K562 (cell line): ENCODE results near the gene GHRL. TPM values are rescaled to one million over a fixed set of nuclear protein-coding genes. Genes with fewer than 3 reads are reported as not detected.

ENCODE experiments used
- ATAC-seq: fragments of 200-7000 bp; cut with Tn5 transposase; 3 replicates; pipeline ENCODE4 v1.9.1; 2020; ENCODE audit warnings: moderate library complexity
- BruUV-seq: library from RNA; stranded (reverse); fragments of 400-500 nt; replicated peaks from 2 replicates; lab custom pipeline; 2021; lab: Mats Ljungman, UMichigan
- CTCF ChIA-PET: fragments of 300-600 bp; formaldehyde crosslinking; extraction: SDS; loops from one replicate; lab custom pipeline; 2021; ENCODE audit warnings: low intra/inter-chr PET ratio; lab: Yijun Ruan, JAX
- POLR2A ChIA-PET: fragments of 300-600, 350-650 bp; sonication (Branson Sonifier 250); formaldehyde crosslinking; extraction: SDS; loops from one replicate; lab custom pipeline; 2021; ENCODE audit warnings: antibody characterized with exemption, inconsistent platforms; lab: Yijun Ruan, JAX
- DNase-seq, 4 experiments: peaks; one replicate each; pipeline versions ENCODE4 v3.0.0 to v3.0.0-alpha.2; 2011 to 2018; ENCODE audit warnings: low spot score in 3 of 4, mixed read lengths in 3 of 4; ENCODE audit errors: extremely low read depth in 1 of 4
- FAIRE-seq: peaks from 2 replicates; lab custom pipeline; 2011; peaks lifted over from hg19 to GRCh38; lab: Jason Lieb, UNC
- H2AFZ ChIP-seq: 2 replicates; pipeline ENCODE4 v1.6.0; 2011; ENCODE audit warnings: low read depth, low read length, control low read depth, inconsistent platforms
- H3K27ac ChIP-seq: fragments of 200-600 bp; 3 replicates; pipeline ENCODE4 v1.8.0; 2011; ENCODE audit warnings: low read depth, mild to moderate bottlenecking, control low read depth, inconsistent platforms, low read length, moderate library complexity, mixed read lengths; ENCODE audit errors: extremely low read depth
- H3K27me3 ChIP-seq, 2 experiments: fragments of 300-600 bp in 1 of 2; 2 replicates in 1 of 2; 3 replicates in 1 of 2; pipeline versions ENCODE4 v1.6.0 to v1.8.0; 2011; ENCODE audit warnings: inconsistent platforms in 2 of 2, low read length in 2 of 2, mild to moderate bottlenecking in 1 of 2, mixed read lengths in 1 of 2, moderate library complexity in 1 of 2; ENCODE audit not compliant: control insufficient read depth in 2 of 2, insufficient read depth in 2 of 2
- H3K36me3 ChIP-seq: fragments of 300-600 bp; 3 replicates; pipeline ENCODE4 v1.8.0; 2011; ENCODE audit warnings: mild to moderate bottlenecking, low read length, inconsistent platforms; ENCODE audit not compliant: control insufficient read depth, insufficient read depth
- H3K4me1 ChIP-seq, 2 experiments: fragments of 200-600 bp in 1 of 2; replicated peaks in 1 of 2; 2 replicates in 1 of 2; 3 replicates in 1 of 2; pipeline versions ENCODE4 v1.5.1 to v1.8.0; 2011; ENCODE audit warnings: inconsistent platforms in 2 of 2, low read length in 2 of 2, mild to moderate bottlenecking in 1 of 2, mixed read lengths in 1 of 2, moderate library complexity in 1 of 2; ENCODE audit not compliant: control insufficient read depth in 2 of 2, insufficient read depth in 2 of 2
- H3K4me2 ChIP-seq: 2 replicates; pipeline ENCODE4 v1.6.1; 2011; ENCODE audit warnings: low read length, control low read depth, inconsistent platforms, mixed read lengths; ENCODE audit not compliant: insufficient read depth
- H3K4me3 ChIP-seq: fragments of 200-600 bp; sonication (generic), shearing (Covaris generic); 2 replicates; pipeline ENCODE4 v1.5.1; 2016; ENCODE audit warnings: control low read depth, inconsistent platforms
- H3K79me2 ChIP-seq: fragments of 200-600 bp; 3 replicates; pipeline ENCODE4 v1.8.0; 2011; ENCODE audit warnings: low read length, inconsistent platforms; ENCODE audit not compliant: control insufficient read depth, insufficient read depth
- H3K9ac ChIP-seq, 2 experiments: 2 replicates each; pipeline versions ENCODE4 v1.6.0 to v1.6.1; 2011; ENCODE audit warnings: low read depth in 2 of 2, low read length in 2 of 2, control low read depth in 1 of 2, inconsistent platforms in 1 of 2, mild to moderate bottlenecking in 1 of 2, mixed read lengths in 1 of 2; ENCODE audit not compliant: insufficient read depth in 1 of 2
- H3K9me1 ChIP-seq: one replicate; pipeline ENCODE4 v1.6.0; 2011; ENCODE audit warnings: inconsistent platforms, mild to moderate bottlenecking, low read length, moderate library complexity; ENCODE audit not compliant: control insufficient read depth, insufficient read depth
- H3K9me3 ChIP-seq: replicated peaks from 2 replicates; pipeline ENCODE4 v1.5.1; 2011; ENCODE audit warnings: low read depth, low read length, inconsistent platforms; ENCODE audit not compliant: control insufficient read depth, insufficient read depth
- H4K20me1 ChIP-seq: replicated peaks from 2 replicates; pipeline ENCODE4 v1.6.1; 2011; ENCODE audit warnings: low read length, inconsistent platforms, mixed read lengths; ENCODE audit not compliant: control insufficient read depth, insufficient read depth
- CREB1 ChIP-seq, 2 experiments: sonication (generic) in 1 of 2; formaldehyde crosslinking in 1 of 2; IDR thresholded peaks; 2 replicates each; pipeline versions ENCODE4 v1.6.1 to v1.8.0; 2012 to 2022; ENCODE audit warnings: inconsistent platforms in 1 of 2, mild to moderate bottlenecking in 1 of 2, missing genetic modification reagents in 1 of 2, moderate library complexity in 1 of 2
- MYC ChIP-seq, 2 experiments: fragments of 250-450 bp in 1 of 2; sonication (Bioruptor Pico) in 1 of 2; IDR thresholded peaks; 2 replicates each; pipeline versions ENCODE4 v1.5.1 to v1.6.1; 2012 to 2021; ENCODE audit warnings: low read depth in 2 of 2, borderline replicate concordance in 1 of 2, improper control_type of control experiment in 1 of 2, low read length in 1 of 2, mild to moderate bottlenecking in 1 of 2, moderate library complexity in 1 of 2
- NFIX ChIP-seq: fragments of 250-450 bp; sonication (Bioruptor Pico); IDR thresholded peaks from 2 replicates; pipeline ENCODE4 v1.4.0; 2020; ENCODE audit warnings: low read depth, mild to moderate bottlenecking, moderate library complexity
- NR2C2 ChIP-seq, 2 experiments: fragments of 200-800 bp in 1 of 2; sonication (Bioruptor generic) in 1 of 2; sonication (generic) in 1 of 2; formaldehyde crosslinking in 1 of 2; IDR thresholded peaks; 2 replicates each; pipeline versions ENCODE4 v1.6.1 to v1.8.0; 2016 to 2022; ENCODE audit warnings: mild to moderate bottlenecking in 1 of 2, missing compliant biosample characterization in 1 of 2, missing genetic modification characterization in 1 of 2, missing genetic modification reagents in 1 of 2
- WGBS: fragments of 100-300 bp; shearing (Covaris generic); methylation state at CpG from one replicate; pipeline ENCODE4 v1.1.6; 2016; ENCODE audit warnings: low coverage, mixed read lengths; ENCODE audit not compliant: insufficient coverage; ENCODE audit errors: missing lambda C conversion rate; 5-methylcytosine and 5-hydroxymethylcytosine counted together
- in situ Hi-C: fragments of 300-500 bp; cut with MboI; formaldehyde crosslinking; loops from 4 replicates; pipeline ENCODE4 v1.15.0; 2018; ENCODE audit warnings: inconsistent platforms, mixed read lengths
- intact Hi-C: fragments of 100-400 bp; cut with micrococcal nuclease; formaldehyde crosslinking; loops from 2 replicates; pipeline ENCODE4 v1.14.2; 2022
- polyA plus RNA-seq, 8 experiments: library from polyadenylated mRNA; depleted of rRNA in 4 of 8; stranded (reverse) in 5 of 8; unstranded in 3 of 8; fragments of >200 nt; fragmentation: Nextera tagmentation in 2 of 8; fragmentation: Illumina TruSeq in 1 of 8; extraction: Ambion mirVana in 2 of 8; extraction: Trizol in 1 of 8; gene quantifications; 2 replicates each; pipeline versions ENCODE4 v1.2.1 to v1.2.3, GENCODE V29; 2011 to 2014; ENCODE audit warnings: inconsistent platforms in 1 of 8, missing spikeins in 1 of 8
- total RNA-seq, 7 experiments: library from RNA; depleted of rRNA in 6 of 7; stranded (reverse); fragments of >200 nt in 6 of 7; fragmentation: Illumina TruSeq in 2 of 7; extraction: Trizol in 2 of 7; gene quantifications; 2 replicates each; pipeline versions ENCODE4 v1.2.1 to v1.2.3, GENCODE V29; 2011 to 2021; ENCODE audit warnings: low replicate concordance in 1 of 7

Gene GHRL
- total and polyA plus RNA-seq, 9 of the 15 experiments (the other 6 are each of a cell fraction or from before 2014, with no cell fraction given): 0.08 to 0.29 (median 0.15) TPM; not detected in 5

DNA sequence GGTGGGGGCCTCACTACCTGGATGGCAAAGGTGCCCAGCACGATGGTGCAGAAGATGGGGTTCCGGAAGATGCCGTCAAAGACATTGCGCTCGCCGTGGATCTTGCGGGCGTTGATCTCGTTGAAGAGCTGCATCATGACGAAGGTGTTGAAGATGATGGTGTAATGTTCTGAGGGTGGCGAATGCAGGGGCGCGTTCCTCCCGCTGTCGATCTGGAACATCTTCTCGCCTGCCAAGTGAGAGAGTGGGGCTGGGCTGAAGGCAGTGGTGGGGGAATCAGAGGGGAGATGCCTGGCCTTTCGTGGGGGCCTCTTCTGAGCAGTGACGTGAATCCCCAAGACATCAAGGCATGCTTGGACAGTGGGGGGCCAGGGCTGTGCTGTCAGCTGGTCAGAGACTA, 47.7 kb upstream of the GHRL start:
- Histone ChIP-seq H3K79me2 (no peaks in the 10 kb centered on the region), H3K4me2 (no peak overlapping the region), H3K27ac (no peak overlapping the region), H3K9me1 (no peaks in the 10 kb centered on the region), H3K9ac (peak overlapping the region in 1 of 2 experiments; percentile 6; a peak in 1 of 4 replicates), H3K36me3 (no peaks in the 10 kb centered on the region), H3K9me3 (no peaks in the 10 kb centered on the region), H4K20me1 (peaks cover 28% of the 10 kb centered on the region), H2AFZ (no peak overlapping the region), H3K4me3 (no peak overlapping the region), H3K27me3 (peaks cover 43 to 95% of the 10 kb centered on the region in 2 experiments; a peak in 4 of 5 replicates), H3K4me1 (peaks cover 0 to 34% of the 10 kb centered on the region in 2 experiments; a peak in 2 of 5 replicates)
- DNase-seq: no peak
- TF ChIP-seq CREB1 (IDR thresholded peaks at IDR 0.05) (0 out of 2 replicates have a peak, but pooled peaks have one; percentile 23), CREB1 (CRISPR knock-in tag; IDR thresholded peaks at IDR 0.05) (no peak), MYC (IDR thresholded peaks at IDR 0.05; ENCODE audit: low read depth, low read length) (no peak), MYC (CRISPR knock-in tag; IDR thresholded peaks at IDR 0.05; ENCODE audit: borderline replicate concordance, low read depth) (no peak)
- no peak for FAIRE-seq
- 5% methylated on average over 18 of the region's 18 CpGs for WGBS
- ChIA-PET CTCF (no interaction called here), POLR2A (interaction anchor here (0.8 to 1.8 kb wide), 4 partner anchors 9 to 599 kb away, joined by 3 to 8 read pairs (median 3); partner anchors contain the start of gene SEC13)
- no peak for ATAC-seq
- BruUV-seq: no TSS peak
- in situ Hi-C loops: no loop called here
- intact Hi-C loops: no loop called here

- Histone ChIP-seq H3K9ac (peak overlapping the region in 1 of 2 experiments; percentile 6; a peak in 1 of 4 replicates), H3K27ac (no peak overlapping the region), H3K4me3 (no peak overlapping the region), H3K4me2 (no peak overlapping the region), H3K79me2 (no peaks in the 10 kb centered on the region), H4K20me1 (peaks cover 28% of the 10 kb centered on the region), H3K9me1 (no peaks in the 10 kb centered on the region), H3K9me3 (no peaks in the 10 kb centered on the region), H2AFZ (no peak overlapping the region), H3K36me3 (no peaks in the 10 kb centered on the region), H3K27me3 (peaks cover 45 to 95% of the 10 kb centered on the region in 2 experiments; a peak in 4 of 5 replicates), H3K4me1 (peaks cover 0 to 34% of the 10 kb centered on the region in 2 experiments; a peak in 2 of 5 replicates)
- intact Hi-C loops: no loop called here
- TF ChIP-seq NR2C2 (CRISPR knock-in tag; IDR thresholded peaks at IDR 0.05) (no peak), NR2C2 (tag; IDR thresholded peaks at IDR 0.05) (0 out of 2 replicates have a peak, but pooled peaks have one; percentile 13), NFIX (no peak)
- DNase-seq (peak in 1 of 4 experiments; percentile 14), ATAC-seq (no peak), FAIRE-seq (no peak)
- in situ Hi-C loops: no loop called here
- 0% methylated on average over 4 of the region's 4 CpGs for WGBS
- ChIA-PET POLR2A (interaction anchor here (0.5 to 1.8 kb wide), 6 partner anchors 10 to 1397 kb away, joined by 3 to 8 read pairs (median 3); partner anchors contain the start of gene SEC13), CTCF (no interaction called here)
- BruUV-seq: no TSS peak
Measured at GRCh38 chr3:10340046-10340445, 47.3 kb upstream of the GHRL start.
